Body of pancreas (tissue), 4 donors: ENCODE results near the gene INSR. TPM values are rescaled to one million over a fixed set of nuclear protein-coding genes. Genes with fewer than 3 reads are reported as not detected.

Source experiments
- ATAC-seq: fragments of 150-250 bp; one replicate; pipeline ENCODE4 v1.9.1; 2016
- DNase-seq, 4 donors: peaks; one replicate each; pipeline ENCODE4 v3.0.0-alpha.2; 2019
- H3K27ac ChIP-seq, 4 donors: fragments of 200-600 bp; sonication (generic); 1 replicate in 3 of 4; 2 replicates in 1 of 4; pipeline versions ENCODE4 v1.5.1 to v1.6.1; 2016 to 2019; ENCODE audit warnings: mild to moderate bottlenecking in 1 of 4, mixed read lengths in 1 of 4, moderate library complexity in 1 of 4
- H3K27me3 ChIP-seq, 2 donors: fragments of 200-600 bp; sonication (generic); one replicate each; pipeline ENCODE4 v1.6.0; 2016; ENCODE audit warnings: mild to moderate bottlenecking in 1 of 2
- H3K36me3 ChIP-seq, 2 donors: fragments of 200-600 bp; sonication (generic); replicated peaks in 1 of 2; 2 replicates each; pipeline ENCODE4 v1.5.1; 2016; ENCODE audit warnings: low read depth in 2 of 2; ENCODE audit not compliant: insufficient read depth in 1 of 2
- H3K4me1 ChIP-seq: fragments of 200-600 bp; sonication (generic); one replicate; pipeline ENCODE4 v1.6.0; 2016
- H3K4me3 ChIP-seq, 2 donors: fragments of 200-600 bp; sonication (generic); 1 replicate in 1 of 2; 2 replicates in 1 of 2; pipeline ENCODE4 v1.5.1; 2016 to 2019
- H3K9me3 ChIP-seq, 3 donors: fragments of 200-600 bp; sonication (generic); 1 replicate in 2 of 3; 2 replicates in 1 of 3; pipeline ENCODE4 v1.5.1; 2016
- CTCF ChIP-seq, 7 experiments: fragments of 450-650 bp in 4 of 7; fragments of 200-600 bp in 3 of 7; sonication (generic) in 3 of 7; IDR thresholded peaks; one replicate each; pipeline ENCODE4 v1.5.1; 2016 to 2019; ENCODE audit warnings: antibody characterized with exemption in 7 of 7
- POLR2A ChIP-seq, 3 donors: fragments of 450-650 bp; IDR thresholded peaks; one replicate each; pipeline ENCODE4 v1.6.1; 2016; ENCODE audit warnings: antibody characterized with exemption in 3 of 3, mild to moderate bottlenecking in 2 of 3
- WGBS, 2 donors: methylation state at CpG; one replicate each; pipeline ENCODE4 v1.1.5; 2017; 5-methylcytosine and 5-hydroxymethylcytosine counted together
- intact Hi-C: fragments of 100-400 bp; cut with DNase I; formaldehyde crosslinking; loops from one replicate; pipeline ENCODE4 v1.15.1; 2023
- total RNA-seq, 2 donors: library from RNA; depleted of rRNA; stranded (reverse); fragments of >200 nt; gene quantifications; one replicate each; pipeline ENCODE4 v1.1.0, GENCODE V29; 2016

Gene INSR
- total RNA-seq, 2 donors from 2014 or later, result 243 to 284 TPM

GRCh38 chr19:7265963-7266362 is 28.3 kb downstream of the INSR start:
- ATAC-seq (peak; percentile 68), DNase-seq (peak; percentile 45 to 74 (median 66))
- intact Hi-C loops, result no loop called here
- Histone ChIP-seq H3K27ac (peak overlapping the region; percentile 42 to 79 (median 62)), H3K27me3 (no peaks in the 10 kb centered on the region), H3K4me1 (peaks cover 82% of the 10 kb centered on the region), H3K4me3 (no peak overlapping the region), H3K36me3 (peaks cover 0 to 12% of the 10 kb centered on the region in 2 donors), H3K9me3 (no peaks in the 10 kb centered on the region)
- TF ChIP-seq CTCF (IDR thresholded peaks at IDR 0.05) (peak in 1 of 7 experiments; percentile 10), POLR2A (IDR thresholded peaks at IDR 0.05) (no peak)
- WGBS, 2 donors, result 5 to 15% methylated on average over 5 of the region's 5 CpGs

GRCh38 chr19:7264858-7265257 is 29.4 kb downstream of the INSR start:
- no peak for ATAC-seq
- no peaks in the 10 kb centered on the region for H3K9me3 ChIP-seq
- 89 to 93% methylated on average over 4 of the region's 4 CpGs for WGBS, 2 donors
- DNase-seq, result no peak
- H3K27me3 ChIP-seq, result no peaks in the 10 kb centered on the region
- peaks cover 88% of the 10 kb centered on the region for H3K4me1 ChIP-seq
- peaks cover 0 to 12% of the 10 kb centered on the region in 2 donors for H3K36me3 ChIP-seq
- H3K27ac ChIP-seq, result peak overlapping the region in 3 of 4 donors; percentile 15 to 79 (median 66)
- TF ChIP-seq POLR2A (IDR thresholded peaks at IDR 0.05) (no peak), CTCF (IDR thresholded peaks at IDR 0.05) (no peak)
- no peak overlapping the region for H3K4me3 ChIP-seq
- intact Hi-C loops, result no loop called here

GRCh38 chr19:7263521-7263920 is 30.7 kb downstream of the INSR start:
- DNase-seq, result no peak
- TF ChIP-seq CTCF (IDR thresholded peaks at IDR 0.05) (no peak), POLR2A (IDR thresholded peaks at IDR 0.05) (no peak)
- 51 to 66% methylated on average over 5 of the region's 5 CpGs for WGBS, 2 donors
- H3K27me3 ChIP-seq, result no peaks in the 10 kb centered on the region
- peaks cover 0 to 12% of the 10 kb centered on the region in 2 donors for H3K36me3 ChIP-seq
- no peaks in the 10 kb centered on the region for H3K9me3 ChIP-seq
- H3K4me1 ChIP-seq, result peaks cover 87% of the 10 kb centered on the region
- ATAC-seq, result no peak
- intact Hi-C loops, result no loop called here
- peak overlapping the region in 3 of 4 donors; percentile 17 to 79 (median 36) for H3K27ac ChIP-seq
- no peak overlapping the region for H3K4me3 ChIP-seq

- peak overlapping the region in 3 of 4 donors; percentile 17 to 79 (median 36) for H3K27ac ChIP-seq
- H3K9me3 ChIP-seq, result no peaks in the 10 kb centered on the region
- ATAC-seq (no peak), DNase-seq (no peak)
- intact Hi-C loops, result no loop called here
- no peaks in the 10 kb centered on the region for H3K27me3 ChIP-seq
- peaks cover 0 to 12% of the 10 kb centered on the region in 2 donors for H3K36me3 ChIP-seq
- WGBS, 2 donors, result 79 to 96% methylated on average over 3 of the region's 3 CpGs
- no peak overlapping the region for H3K4me3 ChIP-seq
- TF ChIP-seq CTCF (IDR thresholded peaks at IDR 0.05) (no peak), POLR2A (IDR thresholded peaks at IDR 0.05) (no peak)
- H3K4me1 ChIP-seq, result peaks cover 87% of the 10 kb centered on the region
Measured at GRCh38 chr19:7263066-7263465, 31.1 kb downstream of the INSR start.

- intact Hi-C loops, result no loop called here
- no peak for DNase-seq
- WGBS, 2 donors, result 86 to 89% methylated on average over 6 of the region's 6 CpGs
- H3K4me3 ChIP-seq, result no peak overlapping the region
- H3K4me1 ChIP-seq, result peaks cover 92% of the 10 kb centered on the region
- no peak for TF ChIP-seq CTCF (IDR thresholded peaks at IDR 0.05)
- TF ChIP-seq POLR2A (IDR thresholded peaks at IDR 0.05), result no peak
- H3K9me3 ChIP-seq, result no peaks in the 10 kb centered on the region
- no peak for ATAC-seq
- H3K36me3 ChIP-seq, result peaks cover 0 to 12% of the 10 kb centered on the region in 2 donors
- H3K27me3 ChIP-seq, result no peaks in the 10 kb centered on the region
- H3K27ac ChIP-seq, result peak overlapping the region in 1 of 4 donors; percentile 17
Measured at GRCh38 chr19:7262470-7262869, 31.7 kb downstream of the INSR start.
